Lower leg skin (tissue), 3 donors: ENCODE measurements around the gene ERI3.

Experiments
- POLR2A ChIP-seq, 2 donors: fragments of 450-650 bp; IDR thresholded peaks; one replicate each; pipeline ENCODE4 v1.6.1; 2016 to 2017; ENCODE audit warnings: antibody characterized with exemption in 2 of 2, mild to moderate bottlenecking in 1 of 2, moderate library complexity in 1 of 2
- TF ChIP-seq, protein P1 (sequence below), 3 donors: fragments of 450-650 bp; IDR thresholded peaks; one replicate each; pipeline ENCODE4 v1.5.1; 2016; ENCODE audit warnings: antibody characterized with exemption in 3 of 3, mild to moderate bottlenecking in 3 of 3, moderate library complexity in 2 of 3

- TF ChIP-seq, protein P1, sequence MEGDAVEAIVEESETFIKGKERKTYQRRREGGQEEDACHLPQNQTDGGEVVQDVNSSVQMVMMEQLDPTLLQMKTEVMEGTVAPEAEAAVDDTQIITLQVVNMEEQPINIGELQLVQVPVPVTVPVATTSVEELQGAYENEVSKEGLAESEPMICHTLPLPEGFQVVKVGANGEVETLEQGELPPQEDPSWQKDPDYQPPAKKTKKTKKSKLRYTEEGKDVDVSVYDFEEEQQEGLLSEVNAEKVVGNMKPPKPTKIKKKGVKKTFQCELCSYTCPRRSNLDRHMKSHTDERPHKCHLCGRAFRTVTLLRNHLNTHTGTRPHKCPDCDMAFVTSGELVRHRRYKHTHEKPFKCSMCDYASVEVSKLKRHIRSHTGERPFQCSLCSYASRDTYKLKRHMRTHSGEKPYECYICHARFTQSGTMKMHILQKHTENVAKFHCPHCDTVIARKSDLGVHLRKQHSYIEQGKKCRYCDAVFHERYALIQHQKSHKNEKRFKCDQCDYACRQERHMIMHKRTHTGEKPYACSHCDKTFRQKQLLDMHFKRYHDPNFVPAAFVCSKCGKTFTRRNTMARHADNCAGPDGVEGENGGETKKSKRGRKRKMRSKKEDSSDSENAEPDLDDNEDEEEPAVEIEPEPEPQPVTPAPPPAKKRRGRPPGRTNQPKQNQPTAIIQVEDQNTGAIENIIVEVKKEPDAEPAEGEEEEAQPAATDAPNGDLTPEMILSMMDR (IDR thresholded peaks at IDR 0.05) = no peak
- no peak for TF ChIP-seq POLR2A (IDR thresholded peaks at IDR 0.05)
Observed at GRCh38 chr1:44292651-44293050, 62.4 kb downstream of the ERI3 start.
